H1 (cell line): ENCODE measurements around the gene PPP1R9A. TPM values are rescaled to one million over a fixed set of nuclear protein-coding genes. Genes with fewer than 3 reads are reported as not detected.

Source experiments
- CHD1 ChIP-seq: IDR thresholded peaks from 2 replicates; pipeline ENCODE4 v1.6.1; 2012; ENCODE audit warnings: low read depth, low read length, improper control_type of control experiment
- FOSL1 ChIP-seq: IDR thresholded peaks from 2 replicates; pipeline ENCODE4 v1.6.1; 2011; ENCODE audit warnings: mild to moderate bottlenecking, low read depth, low read length, moderate library complexity; ENCODE audit not compliant: insufficient read depth
- KDM4A ChIP-seq: IDR thresholded peaks from one replicate; pipeline ENCODE4 v1.7.1; 2012; ENCODE audit warnings: low read depth, mild to moderate bottlenecking, moderate library complexity, low read length, inconsistent platforms; ENCODE audit not compliant: severe bottlenecking
- polyA plus RNA-seq, 7 experiments: library from polyadenylated mRNA; depleted of rRNA in 3 of 7; stranded (reverse) in 5 of 7; unstranded in 2 of 7; fragments of >200 nt in 5 of 7; fragments of 200-250 nt in 2 of 7; gene quantifications; 1 replicate in 5 of 7; 2 replicates in 1 of 7; 4 replicates in 1 of 7; pipeline versions ENCODE4 v1.2.1 to v1.2.3, GENCODE V29; 2011 to 2013; ENCODE audit warnings: missing spikeins in 2 of 7, mixed read lengths in 2 of 7
- total RNA-seq: library from RNA; stranded (reverse); fragmentation: NEBNext Ultra II Directional; extraction: Animal tissue kit (Norgen Biotek cat#: 25700); gene quantifications from 2 replicates; pipeline ENCODE4 v1.2.1, GENCODE V29; 2021

The PPP1R9A gene
- total and polyA plus RNA-seq, 2 of the 8 experiments (the other 6 are each of a cell fraction or from before 2014, with no cell fraction given), result 3.0 to 20.3 TPM

- TF ChIP-seq CHD1 (no peak), FOSL1 (no peak), KDM4A (no peak)
- TF ChIP-seq, all 59 proteins: peak for 0
Measured at GRCh38 chr7:94898340-94898739, 9.1 kb upstream of the PPP1R9A start (continued).
